Thyroid gland (tissue), 4 donors: ENCODE results near the gene PRLR. TPM values are rescaled to one million over a fixed set of nuclear protein-coding genes. Genes with fewer than 3 reads are reported as not detected.
"Not testable (repeated sequence)": the region's sequence is repeated elsewhere in the genome, so short reads cannot be mapped to it uniquely, and the experiment has no call there.

Experiments used
- DNase-seq, 2 donors: peaks; one replicate each; pipeline ENCODE4 v3.0.0-alpha.2; 2019
- H3K27ac ChIP-seq, 3 donors: fragments of 200-600 bp; sonication (generic); 1 replicate in 2 of 3; 2 replicates in 1 of 3; pipeline ENCODE4 v1.5.1; 2016 to 2019; ENCODE audit warnings: mild to moderate bottlenecking in 1 of 3, moderate library complexity in 1 of 3
- H3K27me3 ChIP-seq: fragments of 200-600 bp; sonication (generic); one replicate; pipeline ENCODE4 v1.5.1; 2019
- H3K36me3 ChIP-seq, 2 donors: fragments of 200-600 bp; sonication (generic); one replicate each; pipeline ENCODE4 v1.5.1; 2016 to 2019
- H3K4me1 ChIP-seq, 2 donors: fragments of 200-600 bp; sonication (generic); one replicate each; pipeline ENCODE4 v1.5.1; 2017 to 2019
- H3K4me3 ChIP-seq, 3 donors: fragments of 200-600 bp; sonication (generic); replicated peaks in 1 of 3; 1 replicate in 2 of 3; 2 replicates in 1 of 3; pipeline ENCODE4 v1.5.1; 2016; ENCODE audit warnings: mild to moderate bottlenecking in 1 of 3
- H3K9me3 ChIP-seq: fragments of 200-600 bp; sonication (generic); one replicate; pipeline ENCODE4 v1.5.1; 2017
- POLR2A ChIP-seq, 2 donors: fragments of 450-650 bp; IDR thresholded peaks; one replicate each; pipeline ENCODE4 v1.6.1; 2017; ENCODE audit warnings: antibody characterized with exemption in 2 of 2, mild to moderate bottlenecking in 2 of 2, moderate library complexity in 1 of 2
- WGBS, 2 donors: methylation state at CpG; one replicate each; pipeline ENCODE4 v1.1.5; 2017; 5-methylcytosine and 5-hydroxymethylcytosine counted together
- intact Hi-C: fragments of 100-400 bp; cut with DNase I; formaldehyde crosslinking; loops from one replicate; pipeline ENCODE4 v1.15.1; 2023
- total RNA-seq, 4 donors: library from RNA; depleted of rRNA; stranded (reverse); fragments of >200 nt; gene quantifications; one replicate each; pipeline ENCODE4 v1.2.3, GENCODE V29; 2016
- TF ChIP-seq, protein P1 (sequence below), 6 experiments: fragments of 200-600 bp in 3 of 6; fragments of 450-650 bp in 3 of 6; sonication (generic) in 3 of 6; IDR thresholded peaks; one replicate each; pipeline ENCODE4 v1.5.1; 2016 to 2019; ENCODE audit warnings: antibody characterized with exemption in 6 of 6, mild to moderate bottlenecking in 2 of 6, inconsistent platforms in 1 of 6, moderate library complexity in 1 of 6

PRLR gene
- total RNA-seq, 4 donors from 2014 or later: 0.20 to 1.7 (median 0.22) TPM; not detected in 1

- DNase-seq: no peak
- Histone ChIP-seq H3K9me3 (no peaks in the 10 kb centered on the region), H3K36me3 (no peaks in the 10 kb centered on the region), H3K27ac (no peak overlapping the region), H3K4me1 (peaks cover 0 to under 1% of the 10 kb centered on the region in 2 donors), H3K27me3 (no peaks in the 10 kb centered on the region), H3K4me3 (no peak overlapping the region)
- TF ChIP-seq, protein P1, sequence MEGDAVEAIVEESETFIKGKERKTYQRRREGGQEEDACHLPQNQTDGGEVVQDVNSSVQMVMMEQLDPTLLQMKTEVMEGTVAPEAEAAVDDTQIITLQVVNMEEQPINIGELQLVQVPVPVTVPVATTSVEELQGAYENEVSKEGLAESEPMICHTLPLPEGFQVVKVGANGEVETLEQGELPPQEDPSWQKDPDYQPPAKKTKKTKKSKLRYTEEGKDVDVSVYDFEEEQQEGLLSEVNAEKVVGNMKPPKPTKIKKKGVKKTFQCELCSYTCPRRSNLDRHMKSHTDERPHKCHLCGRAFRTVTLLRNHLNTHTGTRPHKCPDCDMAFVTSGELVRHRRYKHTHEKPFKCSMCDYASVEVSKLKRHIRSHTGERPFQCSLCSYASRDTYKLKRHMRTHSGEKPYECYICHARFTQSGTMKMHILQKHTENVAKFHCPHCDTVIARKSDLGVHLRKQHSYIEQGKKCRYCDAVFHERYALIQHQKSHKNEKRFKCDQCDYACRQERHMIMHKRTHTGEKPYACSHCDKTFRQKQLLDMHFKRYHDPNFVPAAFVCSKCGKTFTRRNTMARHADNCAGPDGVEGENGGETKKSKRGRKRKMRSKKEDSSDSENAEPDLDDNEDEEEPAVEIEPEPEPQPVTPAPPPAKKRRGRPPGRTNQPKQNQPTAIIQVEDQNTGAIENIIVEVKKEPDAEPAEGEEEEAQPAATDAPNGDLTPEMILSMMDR (IDR thresholded peaks at IDR 0.05): no peak
- TF ChIP-seq POLR2A (IDR thresholded peaks at IDR 0.05): no peak
- intact Hi-C loops: no loop called here
- 70 to 75% methylated on average over 9 of the region's 9 CpGs for WGBS, 2 donors
Measured at GRCh38 chr5:35188031-35188457, 42.2 kb downstream of the PRLR start.

GRCh38 chr5:35187621-35188020, 42.7 kb downstream of the PRLR start:
- DNase-seq, intact Hi-C loops, H3K36me3 ChIP-seq, H3K9me3 ChIP-seq, H3K27me3 ChIP-seq, H3K27ac ChIP-seq, H3K4me3 ChIP-seq, H3K4me1 ChIP-seq: not testable (repeated sequence)
- 89 to 96% methylated on average over 3 of the region's 3 CpGs for WGBS, 2 donors

DNA sequence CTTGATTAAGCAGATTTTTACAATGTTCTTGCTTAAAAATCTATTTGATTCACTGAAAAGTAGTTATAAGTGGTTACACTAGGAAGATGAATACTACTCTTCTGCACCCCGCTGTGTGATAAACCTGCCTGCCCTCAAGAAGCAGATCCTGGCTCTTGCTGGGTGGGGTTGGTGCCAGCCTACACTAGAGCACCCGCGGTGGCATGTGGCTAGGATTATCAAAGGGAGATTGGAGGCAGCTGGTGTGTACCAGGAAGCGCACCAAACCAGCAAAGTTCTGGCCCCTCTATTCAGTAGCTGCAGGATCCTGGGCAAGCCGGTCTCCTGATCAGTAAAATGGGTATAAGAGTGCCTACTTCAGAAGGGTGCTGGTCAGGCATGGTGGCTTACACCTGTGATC, 43.5 kb downstream of the PRLR start:
- 96 to 100% methylated on average over 5 of the region's 5 CpGs for WGBS, 2 donors
- intact Hi-C loops: no loop called here
- Histone ChIP-seq H3K4me1 (peaks cover 0 to 6% of the 10 kb centered on the region in 2 donors), H3K4me3 (no peak overlapping the region), H3K27ac (no peak overlapping the region), H3K27me3 (no peaks in the 10 kb centered on the region), H3K36me3 (no peaks in the 10 kb centered on the region), H3K9me3 (no peaks in the 10 kb centered on the region)
- no peak for DNase-seq
- TF ChIP-seq, protein P1 (IDR thresholded peaks at IDR 0.05): no peak

DNA sequence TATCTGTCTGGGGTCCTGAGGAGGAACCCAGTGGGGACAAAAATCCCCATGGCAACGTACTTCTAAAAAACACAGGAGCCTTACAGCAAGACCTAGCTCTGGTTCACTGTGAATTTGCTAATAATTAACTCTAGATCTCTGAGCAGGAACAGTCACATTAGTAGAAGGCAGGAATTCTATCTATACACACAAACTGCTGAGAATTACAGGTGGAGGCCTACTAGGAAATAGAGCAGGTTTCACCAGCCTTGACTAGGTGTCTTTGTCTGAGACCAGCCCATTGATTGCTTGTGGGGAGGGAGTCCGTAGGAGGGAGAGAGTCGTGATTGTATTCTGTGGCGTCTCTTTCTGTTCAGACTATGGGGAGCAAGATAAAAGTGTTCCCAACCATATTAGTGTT, 44.8 kb downstream of the PRLR start:
- H3K4me1 ChIP-seq: peaks cover 0 to 6% of the 10 kb centered on the region in 2 donors
- WGBS, 2 donors: 89 to 94% methylated on average over 4 of the region's 4 CpGs

GRCh38 chr5:35183556-35183955, 46.7 kb downstream of the PRLR start:
- H3K4me1 ChIP-seq: peaks cover 0 to 6% of the 10 kb centered on the region in 2 donors
- no peaks in the 10 kb centered on the region for H3K9me3 ChIP-seq
- 90 to 100% methylated on average over 1 of the region's 1 CpG for WGBS, 2 donors
- TF ChIP-seq, protein P1 (IDR thresholded peaks at IDR 0.05): no peak
- TF ChIP-seq POLR2A (IDR thresholded peaks at IDR 0.05): no peak
- no peak for DNase-seq
- no peak overlapping the region for H3K4me3 ChIP-seq
- intact Hi-C loops: loop anchor here (5.0 kb wide), 1 partner anchor 96 kb away; no protein-coding TSS in a partner anchor
- no peaks in the 10 kb centered on the region for H3K27me3 ChIP-seq
- no peak overlapping the region for H3K27ac ChIP-seq
- no peaks in the 10 kb centered on the region for H3K36me3 ChIP-seq

More for the DNA sequence above, 44.8 kb downstream of the PRLR start:
- Histone ChIP-seq H3K27ac (no peak overlapping the region), H3K27me3 (no peaks in the 10 kb centered on the region), H3K36me3 (no peaks in the 10 kb centered on the region), H3K9me3 (no peaks in the 10 kb centered on the region), H3K4me3 (no peak overlapping the region)
- no peak for DNase-seq
- intact Hi-C loops: no loop called here
- TF ChIP-seq, protein P1 (IDR thresholded peaks at IDR 0.05): no peak
- TF ChIP-seq POLR2A (IDR thresholded peaks at IDR 0.05): no peak
